Measurements from ENCODE around the gene RPN2.

The RPN2 gene

DNA sequence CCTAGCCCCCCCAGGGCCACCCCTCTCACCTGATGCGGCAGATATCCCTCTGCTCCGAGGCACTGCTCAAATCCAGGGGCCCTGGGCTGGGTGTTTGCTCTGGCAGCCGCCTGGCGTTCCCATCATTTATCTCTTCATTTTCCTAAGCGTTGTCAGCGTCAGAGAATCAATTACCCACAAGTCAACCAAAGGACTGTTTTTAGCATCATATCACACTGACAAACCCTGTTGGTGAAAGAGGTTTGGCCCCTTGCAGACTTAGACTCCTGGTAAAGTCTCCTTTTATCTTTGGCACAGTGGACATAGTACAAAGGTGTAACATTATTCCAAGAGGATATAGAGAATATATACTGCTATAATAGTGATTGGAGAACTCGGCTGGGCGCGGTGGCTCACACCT is 82.6 kb downstream of the RPN2 start, which contains the start of gene GHRH:
Gene GHRH, minus strand, starts transcription at position 101 of the 400 bp plus-strand sequence. CDS start 4,925 bp downstream, outside the sequence.
- no peak for DNase-seq (ENCODE audit: low read depth)
- H3K4me3 ChIP-seq (ENCODE audit: low read length): no peak within 1 kb of the TSS
- TF ChIP-seq, protein P1, sequence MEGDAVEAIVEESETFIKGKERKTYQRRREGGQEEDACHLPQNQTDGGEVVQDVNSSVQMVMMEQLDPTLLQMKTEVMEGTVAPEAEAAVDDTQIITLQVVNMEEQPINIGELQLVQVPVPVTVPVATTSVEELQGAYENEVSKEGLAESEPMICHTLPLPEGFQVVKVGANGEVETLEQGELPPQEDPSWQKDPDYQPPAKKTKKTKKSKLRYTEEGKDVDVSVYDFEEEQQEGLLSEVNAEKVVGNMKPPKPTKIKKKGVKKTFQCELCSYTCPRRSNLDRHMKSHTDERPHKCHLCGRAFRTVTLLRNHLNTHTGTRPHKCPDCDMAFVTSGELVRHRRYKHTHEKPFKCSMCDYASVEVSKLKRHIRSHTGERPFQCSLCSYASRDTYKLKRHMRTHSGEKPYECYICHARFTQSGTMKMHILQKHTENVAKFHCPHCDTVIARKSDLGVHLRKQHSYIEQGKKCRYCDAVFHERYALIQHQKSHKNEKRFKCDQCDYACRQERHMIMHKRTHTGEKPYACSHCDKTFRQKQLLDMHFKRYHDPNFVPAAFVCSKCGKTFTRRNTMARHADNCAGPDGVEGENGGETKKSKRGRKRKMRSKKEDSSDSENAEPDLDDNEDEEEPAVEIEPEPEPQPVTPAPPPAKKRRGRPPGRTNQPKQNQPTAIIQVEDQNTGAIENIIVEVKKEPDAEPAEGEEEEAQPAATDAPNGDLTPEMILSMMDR (conservative IDR thresholded peaks at IDR 0.05; ENCODE audit: low read depth, low read length): no peak

DNA sequence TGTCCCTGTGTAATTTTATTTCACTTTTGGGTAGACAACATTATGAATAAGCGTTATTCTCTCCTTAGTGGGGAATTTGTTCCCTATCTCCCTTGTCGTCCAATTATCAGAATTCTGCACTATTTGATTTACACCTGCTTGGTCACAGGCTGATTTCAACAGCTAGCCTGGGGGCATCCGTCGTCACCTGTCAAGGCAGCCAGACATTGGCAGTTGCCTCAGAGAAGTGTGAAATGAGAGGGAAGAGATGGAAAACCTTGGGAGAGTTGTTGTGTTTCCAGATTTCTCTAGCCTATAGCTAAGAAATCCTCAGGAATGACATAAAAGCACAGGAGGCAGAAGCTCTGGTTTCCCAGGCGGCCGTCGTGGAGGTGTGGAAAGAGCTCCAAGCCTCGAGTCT is 83.4 kb downstream of the RPN2 start:
- no peak overlapping the region for H3K4me3 ChIP-seq (ENCODE audit: low read length)
- no peak for DNase-seq (ENCODE audit: low read depth)
- TF ChIP-seq, protein P1 (conservative IDR thresholded peaks at IDR 0.05; ENCODE audit: low read depth, low read length): no peak

DNA sequence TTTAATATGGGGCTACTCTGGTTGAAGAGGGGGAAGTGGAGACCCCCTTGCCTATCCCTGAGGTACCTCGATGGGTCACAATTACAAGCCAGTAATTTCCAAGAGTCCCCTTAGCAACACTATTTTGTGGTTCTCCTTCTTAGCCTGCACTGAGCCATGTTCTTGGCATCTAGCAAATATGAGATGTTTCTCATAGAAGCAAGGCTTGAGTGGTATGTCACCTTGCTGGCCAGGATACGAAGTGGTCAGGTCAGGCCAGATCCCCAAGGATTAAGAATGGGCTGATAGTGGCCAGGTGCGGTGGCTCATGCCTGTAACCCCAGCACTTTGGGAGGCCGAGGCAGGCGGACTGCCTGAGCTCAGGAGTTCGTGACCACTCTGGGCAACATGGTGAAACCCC is 84.6 kb downstream of the RPN2 start:
- DNase-seq (ENCODE audit: low read depth): no peak
- no peak overlapping the region for H3K4me3 ChIP-seq (ENCODE audit: low read length)
- TF ChIP-seq, protein P1 (conservative IDR thresholded peaks at IDR 0.05; ENCODE audit: low read depth, low read length): no peak

DNA sequence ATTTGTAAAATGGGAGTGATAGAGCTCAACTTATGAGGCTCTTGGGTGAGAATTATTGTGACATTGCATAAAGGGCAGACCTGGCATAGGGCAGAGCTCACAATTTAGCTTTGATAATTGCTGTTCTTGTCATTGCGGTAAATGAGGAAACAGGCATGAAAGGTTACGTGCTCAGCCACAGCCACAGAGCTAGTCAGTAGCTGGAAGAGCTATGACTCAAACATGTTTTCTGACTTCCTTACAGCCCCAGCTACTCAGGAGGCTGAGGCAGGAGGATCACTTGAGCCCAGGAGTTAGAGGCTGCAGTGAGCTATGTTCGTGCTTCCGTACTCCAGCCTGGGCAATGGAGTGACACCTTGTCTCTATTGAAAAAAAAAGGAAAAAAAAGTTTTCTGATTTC is 86.0 kb downstream of the RPN2 start:
- TF ChIP-seq, protein P1 (conservative IDR thresholded peaks at IDR 0.05; ENCODE audit: low read depth, low read length): no peak
- no peak for DNase-seq (ENCODE audit: low read depth)
- no peak overlapping the region for H3K4me3 ChIP-seq (ENCODE audit: low read length)

DNA sequence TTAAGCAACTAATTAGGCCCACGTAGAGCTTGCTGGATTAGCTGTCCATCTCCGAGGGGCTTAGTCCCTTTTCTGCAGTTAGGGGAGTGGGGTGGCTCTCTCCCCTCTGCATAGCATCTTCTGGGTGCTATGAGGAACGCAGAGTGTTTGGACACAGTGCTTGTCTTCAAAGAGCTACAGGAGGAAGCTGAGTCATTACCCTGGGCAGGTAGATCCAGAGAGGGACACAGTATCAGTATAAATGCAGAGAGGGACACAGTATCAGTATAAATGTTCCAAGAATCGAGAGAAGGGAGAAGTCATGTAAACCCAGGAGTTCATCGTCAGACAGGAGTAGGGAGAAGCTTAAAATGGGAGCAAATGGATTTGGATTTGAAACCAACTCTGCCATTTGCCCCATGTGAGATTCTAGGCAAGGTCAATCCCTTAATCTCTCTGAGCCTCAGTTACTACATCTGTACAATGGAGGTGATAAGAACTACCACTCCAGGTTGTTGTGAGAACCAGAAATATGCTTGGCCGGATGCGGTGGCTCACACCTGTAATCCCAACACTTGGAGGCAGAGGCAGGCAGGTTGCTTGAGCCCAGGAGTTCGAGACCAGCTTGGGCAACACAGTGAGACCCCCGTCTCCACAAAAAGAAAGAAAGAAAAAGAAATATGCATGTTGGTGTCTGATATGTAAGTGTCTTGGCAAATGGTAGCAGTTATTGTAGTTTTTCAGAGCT is 88.0 kb downstream of the RPN2 start:
- no peak overlapping the region for H3K4me3 ChIP-seq (ENCODE audit: low read length)
- DNase-seq (ENCODE audit: low read depth): no peak
- TF ChIP-seq, protein P1 (conservative IDR thresholded peaks at IDR 0.05; ENCODE audit: low read depth, low read length): no peak

DNA sequence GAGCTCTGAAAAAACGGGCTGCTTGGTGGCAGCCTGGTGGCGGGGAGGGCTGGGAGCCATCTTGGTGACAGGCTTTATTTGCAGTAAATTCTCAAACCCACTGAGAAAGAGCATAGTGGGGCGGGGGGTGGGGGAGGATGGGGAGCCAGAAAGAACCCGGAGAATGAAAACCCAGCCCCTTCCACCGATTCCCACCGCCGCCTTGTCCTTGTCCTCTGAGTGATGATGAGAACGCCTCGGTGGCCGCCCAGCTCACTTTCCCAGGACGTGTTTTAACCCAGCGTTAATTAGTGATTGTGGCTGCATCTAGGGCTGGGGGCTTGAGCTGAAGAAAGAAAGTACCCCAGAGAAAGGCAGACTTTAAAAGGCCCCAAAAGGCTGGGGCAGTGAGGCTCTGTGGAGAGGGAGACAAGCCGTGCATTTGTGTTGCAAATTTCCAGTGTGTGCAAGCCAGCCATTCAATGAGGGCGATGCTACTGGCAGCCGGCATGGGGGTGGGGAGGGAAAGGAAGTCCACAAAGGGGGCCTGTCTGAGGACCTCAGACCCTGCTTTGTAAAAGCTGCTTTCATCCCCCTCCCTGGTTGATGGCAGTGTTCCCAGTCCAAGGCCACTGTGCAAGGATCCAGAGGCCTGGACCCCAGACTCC is 88.7 kb downstream of the RPN2 start:
- DNase-seq (ENCODE audit: low read depth): no peak
- no peak overlapping the region for H3K4me3 ChIP-seq (ENCODE audit: low read length)
- TF ChIP-seq, protein P1 (conservative IDR thresholded peaks at IDR 0.05; ENCODE audit: low read depth, low read length): no peak
